ENCODE measurements around the gene TTC27. TPM values are rescaled to one million over a fixed set of nuclear protein-coding genes. Genes with fewer than 3 reads are reported as not detected.

TTC27 gene
- total RNA-seq, 1 experiment from 2014 or later = 25.1 TPM

- TF ChIP-seq AFF4 (CRISPR knock-in tag; IDR thresholded peaks at IDR 0.05; ENCODE audit: borderline replicate concordance) (no peak), ESRRA (CRISPR knock-in tag; IDR thresholded peaks at IDR 0.05; ENCODE audit: borderline replicate concordance) (no peak), HMGA2 (CRISPR knock-in tag; IDR thresholded peaks at IDR 0.05) (no peak), E2F4 (CRISPR knock-in tag; IDR thresholded peaks at IDR 0.05; ENCODE audit: borderline replicate concordance, low read depth) (no peak), MXD4 (CRISPR knock-in tag; IDR thresholded peaks at IDR 0.05; ENCODE audit: borderline replicate concordance) (no peak), ZNF396 (CRISPR knock-in tag; IDR thresholded peaks at IDR 0.05; ENCODE audit: borderline replicate concordance) (no peak)
These were observed 117.8 kb downstream of the TTC27 start (continued) for GRCh38 chr2:32745675-32746074.

GRCh38 chr2:32746669-32747068, 118.8 kb downstream of the TTC27 start:
- ChIA-PET CTCF (no interaction called here), POLR2A (no interaction called here)
- Mint-ChIP-seq H3K27me3 (ENCODE audit: low read depth) (no peaks in the 10 kb centered on the region), H3K36me3 (no peaks in the 10 kb centered on the region), H3K27ac (no peak overlapping the region), H3K9me3 (no peaks in the 10 kb centered on the region), H3K4me3 (no peak overlapping the region), H3K4me1 (no peaks in the 10 kb centered on the region)
- no peak for DNase-seq (ENCODE audit: low spot score)
- no peak for TF ChIP-seq ATF1 (CRISPR knock-in tag; IDR thresholded peaks at IDR 0.05)
- TF ChIP-seq ZNF121 (CRISPR knock-in tag; IDR thresholded peaks at IDR 0.05) = no peak
- TF ChIP-seq MLX (CRISPR knock-in tag; IDR thresholded peaks at IDR 0.05) = no peak
- no peak for TF ChIP-seq SMAD4 (CRISPR knock-in tag; IDR thresholded peaks at IDR 0.05)
- TF ChIP-seq ZNF396 (CRISPR knock-in tag; IDR thresholded peaks at IDR 0.05; ENCODE audit: borderline replicate concordance) = no peak
- no peak for TF ChIP-seq E2F4 (CRISPR knock-in tag; IDR thresholded peaks at IDR 0.05; ENCODE audit: borderline replicate concordance, low read depth)
- TF ChIP-seq JAZF1 (CRISPR knock-in tag; IDR thresholded peaks at IDR 0.05) = no peak
- no peak for TF ChIP-seq TP53 (CRISPR knock-in tag; IDR thresholded peaks at IDR 0.05)
- TF ChIP-seq IRF1 (CRISPR knock-in tag; IDR thresholded peaks at IDR 0.05) = no peak
- TF ChIP-seq PREB (CRISPR knock-in tag; IDR thresholded peaks at IDR 0.05; ENCODE audit: borderline replicate concordance) = no peak
- no peak for TF ChIP-seq ZNF281 (CRISPR knock-in tag; IDR thresholded peaks at IDR 0.05)
- no peak for TF ChIP-seq FOXP1 (CRISPR knock-in tag; IDR thresholded peaks at IDR 0.05; ENCODE audit: borderline replicate concordance)
- no peak for TF ChIP-seq ZNF263 (CRISPR knock-in tag; IDR thresholded peaks at IDR 0.05; ENCODE audit: low read depth)
- TF ChIP-seq FOXJ3 (CRISPR knock-in tag; IDR thresholded peaks at IDR 0.05; ENCODE audit: borderline replicate concordance) = no peak
- ATAC-seq = no peak

Measured in WTC11 (cell line).